Activated CD8-positive, alpha-beta T cell treated with anti-CD3 and anti-CD28 coated beads for 36 hours (primary cell): Measurements from ENCODE around the gene CAMSAP2. TPM values are rescaled to one million over a fixed set of nuclear protein-coding genes. Genes with fewer than 3 reads are reported as not detected.

Source experiments
- ATAC-seq: fragments of 200-7000 bp; cut with Tn5 transposase; one replicate; pipeline ENCODE4 v1.10.0; 2021; ENCODE audit warnings: mild to moderate bottlenecking, moderate library complexity
- CTCF ChIA-PET: fragments of 350-600 bp; sonication (Branson Sonifier 250); formaldehyde crosslinking; loops from one replicate; lab custom pipeline; 2021; ENCODE audit warnings: antibody characterized with exemption; lab: Charles Lee
- POLR2A ChIA-PET: fragments of 350-600 bp; sonication (Branson Sonifier 250); formaldehyde crosslinking; loops from one replicate; lab custom pipeline; 2021; ENCODE audit warnings: antibody characterized with exemption; lab: Charles Lee
- DNase-seq: peaks from one replicate; pipeline ENCODE4 v3.0.0-alpha.2; 2020
- H3K27ac Mint-ChIP-seq: one replicate; pipeline ENCODE4 v1.8.0; 2021; ENCODE audit warnings: mild to moderate bottlenecking, mixed read lengths
- H3K27me3 Mint-ChIP-seq: one replicate; pipeline ENCODE4 v1.8.0; 2021; ENCODE audit warnings: mixed read lengths
- H3K36me3 Mint-ChIP-seq: one replicate; pipeline ENCODE4 v1.8.0; 2021; ENCODE audit warnings: low read depth, mixed read lengths
- H3K4me1 Mint-ChIP-seq: one replicate; pipeline ENCODE4 v1.8.0; 2021; ENCODE audit warnings: low read depth, mixed read lengths
- H3K4me3 Mint-ChIP-seq: one replicate; pipeline ENCODE4 v1.8.0; 2021; ENCODE audit warnings: mild to moderate bottlenecking, moderate library complexity, mixed read lengths
- H3K9me3 Mint-ChIP-seq: one replicate; pipeline ENCODE4 v1.8.0; 2021; ENCODE audit warnings: mixed read lengths
- CTCF ChIP-seq: fragments of 200-600 bp; IDR thresholded peaks from one replicate; pipeline ENCODE4 v1.8.0; 2022; ENCODE audit warnings: antibody characterized with exemption, mild to moderate bottlenecking
- intact Hi-C: fragments of 100-400 bp; cut with micrococcal nuclease; formaldehyde crosslinking; loops from one replicate; pipeline ENCODE4 v1.10.0; 2022
- total RNA-seq, 2 experiments: library from RNA; stranded (reverse); gene quantifications; one replicate each; pipeline ENCODE4 v1.2.3, GENCODE V29; 2021

The CAMSAP2 gene
- total RNA-seq, 2 experiments from 2014 or later: 1.8 to 2.1 TPM

- CTCF ChIA-PET: no interaction called here
- Mint-ChIP-seq H3K4me3 (no peak overlapping the region), H3K27me3 (peaks cover 31% of the 10 kb centered on the region)
Observed at GRCh38 chr1:200869376-200869752, 130.7 kb downstream of the CAMSAP2 start.

GRCh38 chr1:200869753-200870391 is 131.2 kb downstream of the CAMSAP2 start:
- Mint-ChIP-seq H3K36me3 (no peaks in the 10 kb centered on the region), H3K4me1 (peaks cover 43% of the 10 kb centered on the region), H3K27me3 (peaks cover 36% of the 10 kb centered on the region), H3K9me3 (no peaks in the 10 kb centered on the region), H3K4me3 (no peak overlapping the region), H3K27ac (no peak overlapping the region)
- no peak for TF ChIP-seq CTCF
- intact Hi-C loops: loop anchor here (5.0 kb wide), 1 partner anchor 37 kb away; no protein-coding TSS in a partner anchor
- ChIA-PET POLR2A (no interaction called here), CTCF (no interaction called here)
- DNase-seq: peak; percentile 52
- ATAC-seq: peak; percentile 40

More at GRCh38 chr1:200869376-200869752, 130.7 kb downstream of the CAMSAP2 start:
- no peak overlapping the region for H3K27ac Mint-ChIP-seq
- H3K4me1 Mint-ChIP-seq: peaks cover 42% of the 10 kb centered on the region
- ATAC-seq (no peak), DNase-seq (no peak)
- intact Hi-C loops: loop anchor here (5.0 kb wide), 1 partner anchor 38 kb away; no protein-coding TSS in a partner anchor
- no peak for TF ChIP-seq CTCF
- no peaks in the 10 kb centered on the region for H3K9me3 Mint-ChIP-seq
- H3K36me3 Mint-ChIP-seq: no peaks in the 10 kb centered on the region
- POLR2A ChIA-PET: no interaction called here

- intact Hi-C loops: no loop called here
- ChIA-PET CTCF (no interaction called here), POLR2A (interaction anchor here (1.0 kb wide), 1 partner anchor 29 kb away, joined by 3 read pairs; no protein-coding TSS in a partner anchor)
- DNase-seq: no peak
- Mint-ChIP-seq H3K27ac (no peak within 1 kb of the TSS), H3K36me3 (no peaks in the 10 kb centered on the region), H3K4me1 (peaks cover 36% of the 10 kb centered on the region), H3K9me3 (no peaks in the 10 kb centered on the region), H3K27me3 (peaks cover 47% of the 10 kb centered on the region), H3K4me3 (peak within 1 kb of the TSS; percentile 14)
- no peak for ATAC-seq
- no peak for TF ChIP-seq CTCF
Observed at GRCh38 chr1:200872446-200873115, 133.9 kb downstream of the CAMSAP2 start, which contains the start of gene GPR25. TSS of gene GPR25 (plus strand) at chr1:200872981. CDS start at chr1:200873038, 57 bp downstream.

- Mint-ChIP-seq H3K4me1 (peaks cover 41% of the 10 kb centered on the region), H3K36me3 (no peaks in the 10 kb centered on the region), H3K9me3 (no peaks in the 10 kb centered on the region), H3K4me3 (no peak overlapping the region), H3K27ac (no peak overlapping the region), H3K27me3 (peaks cover 46% of the 10 kb centered on the region)
- intact Hi-C loops: no loop called here
- ATAC-seq (no peak), DNase-seq (no peak)
- no peak for TF ChIP-seq CTCF
- POLR2A ChIA-PET: interaction anchor here (1.0 to 1.3 kb wide), 2 partner anchors 15 to 29 kb away, joined by 3 to 7 read pairs; no protein-coding TSS in a partner anchor
- CTCF ChIA-PET: no interaction called here
Observed at GRCh38 chr1:200873116-200873670, 134.5 kb downstream of the CAMSAP2 start.
